ENCODE results near the gene IKZF1.

- no peak for TF ChIP-seq CEBPB (IDR thresholded peaks at IDR 0.05; ENCODE audit: low read depth)
- no peak for TF ChIP-seq POLR2AphosphoS5 (IDR thresholded peaks at IDR 0.05; ENCODE audit: low read depth, low read length)
- TF ChIP-seq EZH2phosphoT487 (IDR thresholded peaks at IDR 0.05; ENCODE audit: borderline replicate concordance): no peak
- no peak for TF ChIP-seq TCF7L2 (IDR thresholded peaks at IDR 0.05; ENCODE audit: borderline replicate concordance, extremely low read depth, insufficient read depth, insufficient read length)
- no peak for TF ChIP-seq CTCF (IDR thresholded peaks at IDR 0.05 in 2 of 3, conservative IDR thresholded peaks at IDR 0.05 in 1 of 3; ENCODE audit: borderline replicate concordance in 1 of 3, insufficient read depth in 1 of 3, low read depth in 2 of 3, low read length in 2 of 3)
- no peak for TF ChIP-seq POLR2A (IDR thresholded peaks at IDR 0.05; ENCODE audit: borderline replicate concordance, extremely low read depth, insufficient read depth, insufficient read length)
- no peak for TF ChIP-seq EGR1 (IDR thresholded peaks at IDR 0.05; ENCODE audit: low read depth)
- TF ChIP-seq SP1 (IDR thresholded peaks at IDR 0.05; ENCODE audit: low read depth): no peak
- no peak for TF ChIP-seq JUND (IDR thresholded peaks at IDR 0.05)
- TF ChIP-seq SIN3A (IDR thresholded peaks at IDR 0.05; ENCODE audit: low read depth): no peak
- no peak for TF ChIP-seq SRF (IDR thresholded peaks at IDR 0.05; ENCODE audit: low read depth)
- no peak for TF ChIP-seq EZH2 (IDR thresholded peaks at IDR 0.05)
Measured at GRCh38 chr7:50355817-50356178, 51.3 kb downstream of the IKZF1 start.
